Natural killer cell (primary cell): ENCODE results near the gene RSPH6A. TPM values are rescaled to one million over a fixed set of nuclear protein-coding genes. Genes with fewer than 3 reads are reported as not detected.
"Not testable (repeated sequence)": the region's sequence is repeated elsewhere in the genome, so short reads cannot be mapped to it uniquely, and the experiment has no call there.

ENCODE experiments used
- ATAC-seq, 3 donors: fragments of 150-1000 bp in 2 of 3; fragments of 200-7000 bp in 1 of 3; cut with Tn5 transposase; 1 replicate in 1 of 3; 2 replicates in 2 of 3; pipeline ENCODE4 v1.10.0; 2021; ENCODE audit warnings: mild to moderate bottlenecking in 2 of 3, moderate library complexity in 2 of 3
- DNase-seq, 2 donors: peaks; one replicate each; pipeline versions ENCODE4 v3.0.0 to v3.0.0-alpha.2; 2013 to 2021; ENCODE audit warnings: mixed read lengths in 1 of 2
- H3K27ac ChIP-seq: one replicate; pipeline ENCODE4 v1.5.1; 2013; ENCODE audit warnings: mild to moderate bottlenecking, low read length
- H3K27me3 ChIP-seq: one replicate; pipeline ENCODE4 v1.6.1; 2013; ENCODE audit warnings: low read length; ENCODE audit not compliant: control insufficient read depth, insufficient read depth
- H3K36me3 ChIP-seq: one replicate; pipeline ENCODE4 v1.6.1; 2013; ENCODE audit warnings: low read length; ENCODE audit not compliant: control insufficient read depth, insufficient read depth
- H3K4me1 ChIP-seq: one replicate; pipeline ENCODE4 v1.6.1; 2013; ENCODE audit warnings: low read length; ENCODE audit not compliant: control insufficient read depth, insufficient read depth
- H3K4me3 ChIP-seq: one replicate; pipeline ENCODE4 v1.5.1; 2013; ENCODE audit warnings: low read length
- H3K9me3 ChIP-seq: one replicate; pipeline ENCODE4 v1.6.1; 2013; ENCODE audit warnings: low read length; ENCODE audit not compliant: control insufficient read depth, insufficient read depth
- H3K27ac Mint-ChIP-seq, 2 donors: one replicate each; pipeline ENCODE4 v1.8.0; 2022; ENCODE audit warnings: mild to moderate bottlenecking in 2 of 2, mixed read lengths in 2 of 2, moderate library complexity in 1 of 2
- H3K27me3 Mint-ChIP-seq, 2 donors: one replicate each; pipeline ENCODE4 v1.8.0; 2022; ENCODE audit warnings: low read depth in 2 of 2, mixed read lengths in 2 of 2
- H3K36me3 Mint-ChIP-seq: one replicate; pipeline ENCODE4 v1.8.0; 2022; ENCODE audit warnings: mixed read lengths
- H3K4me1 Mint-ChIP-seq, 2 donors: one replicate each; pipeline ENCODE4 v1.8.0; 2022; ENCODE audit warnings: mixed read lengths in 2 of 2
- H3K4me3 Mint-ChIP-seq: one replicate; pipeline ENCODE4 v1.8.0; 2022; ENCODE audit warnings: mild to moderate bottlenecking, moderate library complexity, mixed read lengths
- H3K9me3 Mint-ChIP-seq, 2 donors: one replicate each; pipeline ENCODE4 v1.8.0; 2022; ENCODE audit warnings: mixed read lengths in 2 of 2
- CTCF ChIP-seq: fragments of 200-600 bp; IDR thresholded peaks from one replicate; pipeline ENCODE4 v1.8.0; 2022; ENCODE audit warnings: antibody characterized with exemption
- WGBS: methylation state at CpG from one replicate; pipeline ENCODE4 v1.1.7; 2013; ENCODE audit warnings: missing lambda C conversion rate; ENCODE audit not compliant: insufficient coverage; 5-methylcytosine and 5-hydroxymethylcytosine counted together
- intact Hi-C: fragments of 100-400 bp; cut with micrococcal nuclease; formaldehyde crosslinking; loops from one replicate; pipeline ENCODE4 v1.14.2; 2022
- total RNA-seq, 4 donors: library from RNA; stranded (reverse); fragments of 120-200 nt in 1 of 4; gene quantifications; one replicate each; pipeline versions ENCODE4 v1.2.3 to v1.2.4, GENCODE V29; 2013 to 2022

RSPH6A gene
- total RNA-seq, 3 donors from 2014 or later (not counting 1 experiment from before 2014, with no cell fraction given), result 0.18 to 0.63 (median 0.31) TPM

DNA sequence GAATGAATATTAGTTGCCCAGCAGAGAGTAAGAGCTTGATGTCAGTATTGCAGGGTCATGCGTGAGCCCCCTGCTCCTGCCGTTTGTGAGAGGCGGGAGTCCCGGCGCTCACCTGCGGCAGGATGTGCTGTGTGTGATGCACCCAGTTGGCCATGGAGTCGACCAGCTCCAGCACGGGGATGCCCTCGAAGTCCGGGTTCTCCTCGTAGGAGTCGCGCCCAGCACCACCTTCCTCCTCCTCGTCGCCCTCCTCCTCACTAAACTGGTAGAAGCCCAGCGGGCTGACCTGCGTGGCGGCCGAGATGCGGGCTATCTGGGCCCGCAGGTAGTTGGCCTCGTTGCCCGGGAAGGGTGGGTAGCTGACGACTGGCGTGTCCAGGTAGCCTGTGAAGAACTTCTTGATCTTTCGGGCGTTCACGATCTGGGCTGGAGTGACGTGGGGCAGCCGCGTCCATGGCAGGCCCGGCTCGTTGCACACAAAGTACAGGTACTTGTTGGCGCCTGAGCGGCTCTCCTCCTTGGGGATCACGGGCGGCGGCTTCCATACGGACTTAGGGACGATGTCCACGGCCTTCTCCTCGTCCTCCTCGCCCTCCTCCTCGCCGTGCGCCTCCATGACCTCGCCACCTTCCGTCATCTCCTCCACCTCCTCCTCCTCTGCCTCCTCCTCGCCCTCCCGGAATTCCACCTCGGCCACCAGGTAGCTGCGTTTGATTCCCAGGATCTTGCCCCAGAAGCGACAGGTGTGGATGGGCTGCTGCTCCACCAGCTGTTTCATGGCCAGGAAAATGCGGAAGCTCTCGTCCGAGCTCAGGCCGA lies 10.8 kb downstream of the RSPH6A start:
- Histone ChIP-seq H3K27me3 (no peaks in the 10 kb centered on the region), H3K9me3 (no peaks in the 10 kb centered on the region), H3K4me3 (no peak overlapping the region), H3K36me3 (no peaks in the 10 kb centered on the region), H3K4me1 (peaks cover under 1% of the 10 kb centered on the region), H3K27ac (no peak overlapping the region)
- no peak for DNase-seq
- ATAC-seq, result no peak
- TF ChIP-seq CTCF, result no peak
- Mint-ChIP-seq H3K4me3 (no peak overlapping the region), H3K9me3 (no peaks in the 10 kb centered on the region), H3K27me3 (peaks cover 0 to 6% of the 10 kb centered on the region in 2 donors), H3K27ac (no peak overlapping the region), H3K36me3 (no peaks in the 10 kb centered on the region), H3K4me1 (no peaks in the 10 kb centered on the region)
- intact Hi-C loops, result no loop called here
- WGBS, result 92% methylated on average over 57 of the region's 57 CpGs

DNA sequence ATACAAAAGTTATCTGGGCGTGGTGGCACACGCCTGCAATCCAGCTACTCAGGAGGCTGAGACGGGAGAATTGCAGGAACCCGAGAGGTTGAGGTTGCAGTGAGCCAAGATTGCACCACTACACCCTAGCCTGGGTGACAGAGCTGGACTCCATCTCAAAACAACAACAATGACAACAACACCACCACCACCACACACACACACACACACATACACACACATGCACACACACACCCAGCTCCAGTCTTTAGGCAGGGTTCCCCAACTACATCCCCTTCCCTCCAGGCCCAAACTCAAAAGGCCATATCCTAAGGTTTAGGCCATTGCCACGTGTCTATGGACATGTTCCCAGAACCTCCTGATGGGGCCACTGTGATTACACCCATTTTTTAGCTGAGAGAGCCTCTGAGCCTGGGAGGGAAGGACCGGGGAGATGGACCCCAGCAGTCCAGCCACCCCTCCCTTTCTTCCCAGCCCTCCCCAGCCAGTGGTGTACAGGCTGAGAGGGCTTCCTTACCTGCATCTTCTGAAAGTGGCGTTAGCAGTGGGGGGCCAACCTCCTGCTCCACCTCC lies 13.4 kb downstream of the RSPH6A start:
- Mint-ChIP-seq H3K4me1 (peaks cover 0 to 5% of the 10 kb centered on the region in 2 donors), H3K27ac (no peak overlapping the region), H3K36me3 (no peaks in the 10 kb centered on the region), H3K27me3 (peaks cover 0 to 14% of the 10 kb centered on the region in 2 donors), H3K4me3 (no peak overlapping the region), H3K9me3 (no peaks in the 10 kb centered on the region)
- H3K4me3 ChIP-seq, result no peak overlapping the region
- no peaks in the 10 kb centered on the region for H3K9me3 ChIP-seq
- H3K4me1 ChIP-seq, result no peaks in the 10 kb centered on the region
- intact Hi-C loops, result no loop called here
- DNase-seq (no peak), ATAC-seq (no peak)
- no peaks in the 10 kb centered on the region for H3K27me3 ChIP-seq
- TF ChIP-seq CTCF, result no peak
- no peak overlapping the region for H3K27ac ChIP-seq
- no peaks in the 10 kb centered on the region for H3K36me3 ChIP-seq
- WGBS, result 88% methylated on average over 7 of the region's 7 CpGs

DNA sequence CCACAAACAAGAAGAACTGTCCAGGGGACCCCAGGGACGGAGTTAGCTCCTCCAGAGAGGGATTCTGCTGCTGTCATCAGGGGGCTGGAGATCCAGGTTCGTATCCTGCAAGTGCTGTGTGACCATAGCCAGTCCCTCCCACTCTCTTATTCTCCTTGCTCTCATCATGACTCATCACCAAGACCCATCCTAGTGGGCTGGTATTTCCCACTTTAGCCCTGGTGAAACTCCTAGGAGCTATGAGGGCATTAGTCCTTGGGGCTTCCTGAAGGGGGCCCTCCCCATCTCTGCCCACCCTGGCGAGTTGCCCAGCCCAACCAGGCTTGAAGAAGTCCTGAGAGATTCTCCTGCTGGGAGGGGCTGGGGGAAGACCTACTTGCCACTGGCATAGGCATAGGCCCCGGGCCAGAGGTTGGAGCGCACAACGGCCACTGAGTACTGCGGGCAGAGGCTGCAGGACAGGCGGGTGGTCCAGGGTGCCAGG lies 15.0 kb downstream of the RSPH6A start:
- peaks cover 5% of the 10 kb centered on the region for H3K27me3 ChIP-seq
- H3K4me3 Mint-ChIP-seq, result no peak overlapping the region
- TF ChIP-seq CTCF, result no peak
- no peak for ATAC-seq
- intact Hi-C loops, result no loop called here
- H3K9me3 ChIP-seq, result no peaks in the 10 kb centered on the region
- H3K4me1 ChIP-seq, result no peaks in the 10 kb centered on the region
- no peak overlapping the region for H3K27ac ChIP-seq
- no peak for DNase-seq
- peaks cover 0 to 14% of the 10 kb centered on the region in 2 donors for H3K27me3 Mint-ChIP-seq
- H3K36me3 Mint-ChIP-seq, result no peaks in the 10 kb centered on the region
- H3K9me3 Mint-ChIP-seq, result no peaks in the 10 kb centered on the region
- no peak overlapping the region for H3K4me3 ChIP-seq
- H3K4me1 Mint-ChIP-seq, result peaks cover 0 to 5% of the 10 kb centered on the region in 2 donors
- WGBS, result 86% methylated on average over 8 of the region's 8 CpGs
- no peak overlapping the region for H3K27ac Mint-ChIP-seq
- H3K36me3 ChIP-seq, result no peaks in the 10 kb centered on the region

DNA sequence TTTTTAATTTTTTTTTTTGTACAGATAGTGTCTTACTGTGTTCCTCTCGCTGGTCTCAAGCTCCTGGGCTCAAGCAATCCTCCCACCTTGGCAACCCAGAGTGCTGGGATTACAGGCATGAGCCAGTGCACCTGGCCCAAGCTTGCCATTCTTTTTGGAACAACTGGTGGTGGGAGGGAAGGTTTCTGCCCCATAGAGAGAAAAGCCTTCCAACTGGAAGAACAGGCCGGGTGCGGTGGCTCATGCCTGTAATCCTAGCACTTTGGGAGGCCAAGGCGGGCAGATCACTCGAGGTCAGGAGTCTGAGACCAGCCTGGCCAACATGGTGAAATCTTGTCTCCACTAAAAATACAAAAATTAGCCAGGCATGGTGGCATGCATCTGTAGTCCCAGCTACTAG lies 15.6 kb downstream of the RSPH6A start:
- H3K4me1 Mint-ChIP-seq, H3K36me3 Mint-ChIP-seq, H3K27me3 ChIP-seq, H3K4me3 Mint-ChIP-seq, H3K4me1 ChIP-seq, H3K4me3 ChIP-seq, H3K9me3 ChIP-seq, H3K27ac Mint-ChIP-seq, H3K9me3 Mint-ChIP-seq, ATAC-seq, H3K36me3 ChIP-seq, H3K27ac ChIP-seq, DNase-seq: not testable (repeated sequence)
- intact Hi-C loops, result loop anchor here (1.0 kb wide), 1 partner anchor 29 kb away; no protein-coding TSS in a partner anchor
- WGBS, result 86% methylated on average over 5 of the region's 5 CpGs
- H3K27me3 Mint-ChIP-seq, result peaks cover 0 to 18% of the 10 kb centered on the region in 2 donors
